GM23338 (cell line): ENCODE results near the gene CERS3. TPM values are rescaled to one million over a fixed set of nuclear protein-coding genes. Genes with fewer than 3 reads are reported as not detected.

Source experiments
- ATAC-seq: fragments of 200-7000 bp; cut with Tn5 transposase; 3 replicates; pipeline ENCODE4 v1.9.1; 2020
- DNase-seq: peaks from one replicate; pipeline ENCODE4 v3.0.0-alpha.2; 2015; ENCODE audit warnings: low spot score
- H2AFZ ChIP-seq: fragments of 200-600 bp; sonication (generic); 2 replicates; pipeline ENCODE4 v1.8.0; 2016; ENCODE audit warnings: antibody characterized with exemption, mild to moderate bottlenecking, moderate library complexity
- H3F3A ChIP-seq: fragments of 200-600 bp; sonication (generic); replicated peaks from 2 replicates; pipeline ENCODE4 v1.8.0; 2017; ENCODE audit warnings: antibody characterized with exemption, mixed run types, low read depth
- H3K27ac ChIP-seq: fragments of 200-600 bp; sonication (generic); 2 replicates; pipeline ENCODE4 v1.6.1; 2016; ENCODE audit warnings: low read depth
- H3K27me3 ChIP-seq: fragments of 200-600 bp; sonication (generic); 2 replicates; pipeline ENCODE4 v1.8.0; 2016; ENCODE audit warnings: mild to moderate bottlenecking, mixed run types, moderate library complexity; ENCODE audit not compliant: insufficient read depth
- H3K36me3 ChIP-seq: fragments of 200-600 bp; sonication (generic); 2 replicates; pipeline ENCODE4 v1.8.0; 2016; ENCODE audit warnings: mild to moderate bottlenecking; ENCODE audit not compliant: insufficient read depth
- H3K4me1 ChIP-seq: fragments of 200-600 bp; sonication (generic); 2 replicates; pipeline ENCODE4 v1.8.0; 2016; ENCODE audit warnings: mild to moderate bottlenecking, moderate library complexity; ENCODE audit not compliant: insufficient read depth
- H3K4me2 ChIP-seq: fragments of 200-600 bp; sonication (generic); 2 replicates; pipeline ENCODE4 v1.7.1; 2017; ENCODE audit warnings: mixed run types
- H3K4me3 ChIP-seq: fragments of 200-600 bp; sonication (generic); 2 replicates; pipeline ENCODE4 v1.6.1; 2016; ENCODE audit warnings: mixed run types
- H3K79me2 ChIP-seq: fragments of 200-600 bp; sonication (generic); replicated peaks from 2 replicates; pipeline ENCODE4 v1.8.0; 2017; ENCODE audit warnings: mild to moderate bottlenecking; ENCODE audit not compliant: insufficient read depth
- H3K9me2 ChIP-seq: fragments of 200-600 bp; sonication (generic); 2 replicates; pipeline ENCODE4 v1.8.0; 2017; ENCODE audit not compliant: insufficient read depth
- H4K20me1 ChIP-seq: fragments of 200-600 bp; sonication (generic); replicated peaks from 2 replicates; pipeline ENCODE4 v1.8.0; 2017; ENCODE audit warnings: mild to moderate bottlenecking; ENCODE audit not compliant: insufficient read depth
- H3K27ac Mint-ChIP-seq: 2 replicates; pipeline ENCODE4 v1.8.0; 2020; ENCODE audit warnings: inconsistent platforms, mild to moderate bottlenecking, moderate library complexity, mixed read lengths
- H3K27me3 Mint-ChIP-seq: 3 replicates; pipeline ENCODE4 v1.8.0; 2022; ENCODE audit warnings: low read depth, mild to moderate bottlenecking, moderate library complexity, mixed read lengths, inconsistent platforms; ENCODE audit not compliant: insufficient read depth, poor library complexity
- H3K36me3 Mint-ChIP-seq: 3 replicates; pipeline ENCODE4 v1.8.0; 2021; ENCODE audit warnings: low read depth, mild to moderate bottlenecking, inconsistent platforms, moderate library complexity, mixed read lengths
- H3K4me1 Mint-ChIP-seq: 3 replicates; pipeline ENCODE4 v1.8.0; 2020; ENCODE audit warnings: mild to moderate bottlenecking, inconsistent platforms, mixed read lengths
- H3K4me3 Mint-ChIP-seq: 3 replicates; pipeline ENCODE4 v1.8.0; 2021; ENCODE audit warnings: moderate library complexity, mild to moderate bottlenecking, inconsistent platforms, mixed read lengths
- H3K9me3 Mint-ChIP-seq: 3 replicates; pipeline ENCODE4 v1.8.0; 2020; ENCODE audit warnings: moderate library complexity, mild to moderate bottlenecking, inconsistent platforms, mixed read lengths
- CREB1 ChIP-seq: fragments of 250-450 bp; sonication (Bioruptor Pico); IDR thresholded peaks from 2 replicates; pipeline ENCODE4 v1.5.0; 2020; ENCODE audit warnings: low read depth, mild to moderate bottlenecking, moderate library complexity
- ETS1 ChIP-seq: IDR thresholded peaks from 2 replicates; pipeline ENCODE4 v1.6.1; 2016; ENCODE audit warnings: antibody characterized with exemption
- EZH2 ChIP-seq: fragments of 200-600 bp; sonication (generic); IDR thresholded peaks from one replicate; pipeline ENCODE4 v1.8.0; 2017; ENCODE audit warnings: antibody characterized with exemption, mild to moderate bottlenecking, low read depth; ENCODE audit not compliant: unreplicated experiment
- EZH2phosphoT487 ChIP-seq: fragments of 200-600 bp; sonication (generic); IDR thresholded peaks from one replicate; pipeline ENCODE4 v1.8.1; 2018; ENCODE audit warnings: antibody characterized with exemption; ENCODE audit not compliant: unreplicated experiment
- NANOG ChIP-seq: IDR thresholded peaks from 2 replicates; pipeline ENCODE4 v1.6.1; 2016; ENCODE audit warnings: antibody characterized with exemption, borderline replicate concordance
- POLR2AphosphoS5 ChIP-seq: IDR thresholded peaks from 2 replicates; pipeline ENCODE4 v1.6.1; 2016; ENCODE audit warnings: antibody characterized with exemption, low read depth
- STAT1 ChIP-seq: IDR thresholded peaks from one replicate; pipeline ENCODE4 v1.6.1; 2016; ENCODE audit warnings: antibody characterized with exemption; ENCODE audit not compliant: unreplicated experiment
- ZNF114 ChIP-seq: fragments of 250-450 bp; sonication (Bioruptor Pico); IDR thresholded peaks from 2 replicates; pipeline ENCODE4 v1.5.0; 2020; ENCODE audit warnings: mild to moderate bottlenecking, moderate library complexity
- ZNF462 ChIP-seq: fragments of 250-450 bp; sonication (Bioruptor Pico); IDR thresholded peaks from 2 replicates; pipeline ENCODE4 v1.5.0; 2020; ENCODE audit warnings: mild to moderate bottlenecking, moderate library complexity
- polyA plus RNA-seq: library from polyadenylated mRNA; unstranded; fragments of >200 nt; fragmentation: Nextera tagmentation; extraction: Ambion mirVana; gene quantifications from 2 replicates; pipeline ENCODE4 v1.2.1, GENCODE V29; 2016
- total RNA-seq: library from RNA; depleted of rRNA; stranded (reverse); fragments of >200 nt; shearing (Covaris generic); gene quantifications from 2 replicates; pipeline ENCODE4 v1.2.3, GENCODE V29; 2014

Gene CERS3
- total and polyA plus RNA-seq, 2 experiments from 2014 or later, result 1.8 to 2.2 TPM

- Mint-ChIP-seq H3K27ac (no peak overlapping the region), H3K9me3 (peaks cover 5% of the 10 kb centered on the region; the same call in 1 of the 3 replicates), H3K36me3 (peaks cover 2% of the 10 kb centered on the region; the same call in 1 of the 3 replicates), H3K4me1 (peaks cover 19% of the 10 kb centered on the region), H3K4me3 (no peak overlapping the region), H3K27me3 (no peaks in the 10 kb centered on the region)
- Histone ChIP-seq H3K9me2 (peaks cover 8% of the 10 kb centered on the region), H4K20me1 (no peaks in the 10 kb centered on the region), H2AFZ (no peak overlapping the region), H3K36me3 (0 out of 2 replicates have a peak, but pooled peaks cover 7% of the 10 kb centered on the region), H3K4me1 (peaks cover 10% of the 10 kb centered on the region; the same call in 1 of the 2 replicates), H3K79me2 (no peaks in the 10 kb centered on the region), H3K27me3 (no peaks in the 10 kb centered on the region), H3K4me3 (no peak overlapping the region), H3K27ac (no peak overlapping the region), H3K4me2 (no peak overlapping the region), H3F3A (no peaks in the 10 kb centered on the region)
- no peak for ATAC-seq
- TF ChIP-seq EZH2 (no peak), STAT1 (no peak), ZNF462 (no peak), ZNF114 (CRISPR knock-in tag) (no peak), CREB1 (CRISPR knock-in tag) (no peak), POLR2AphosphoS5 (no peak), ETS1 (no peak), NANOG (no peak), EZH2phosphoT487 (no peak)
- no peak for DNase-seq
Observed at GRCh38 chr15:100463515-100463914, 65.2 kb downstream of the CERS3 start.
